Measurements from ENCODE around the gene RPL18A. TPM values are rescaled to one million over a fixed set of nuclear protein-coding genes. Genes with fewer than 3 reads are reported as not detected.
A peak's percentile ranks its signal among the peaks of the same experiment; 100 is the strongest.

The RPL18A gene
- total RNA-seq, 1 donor from 2014 or later, result 720 TPM

- DNase-seq, result no peak
- ATAC-seq, result no peak
- intact Hi-C loops (cut with micrococcal nuclease), result no loop called here
Measured at GRCh38 chr19:17840019-17840418, 19.7 kb upstream of the RPL18A start.

- ATAC-seq (peak; percentile 17), DNase-seq (no peak)
- intact Hi-C loops (cut with micrococcal nuclease), result no loop called here
Measured at GRCh38 chr19:17841371-17841809, 18.3 kb upstream of the RPL18A start.

DNA sequence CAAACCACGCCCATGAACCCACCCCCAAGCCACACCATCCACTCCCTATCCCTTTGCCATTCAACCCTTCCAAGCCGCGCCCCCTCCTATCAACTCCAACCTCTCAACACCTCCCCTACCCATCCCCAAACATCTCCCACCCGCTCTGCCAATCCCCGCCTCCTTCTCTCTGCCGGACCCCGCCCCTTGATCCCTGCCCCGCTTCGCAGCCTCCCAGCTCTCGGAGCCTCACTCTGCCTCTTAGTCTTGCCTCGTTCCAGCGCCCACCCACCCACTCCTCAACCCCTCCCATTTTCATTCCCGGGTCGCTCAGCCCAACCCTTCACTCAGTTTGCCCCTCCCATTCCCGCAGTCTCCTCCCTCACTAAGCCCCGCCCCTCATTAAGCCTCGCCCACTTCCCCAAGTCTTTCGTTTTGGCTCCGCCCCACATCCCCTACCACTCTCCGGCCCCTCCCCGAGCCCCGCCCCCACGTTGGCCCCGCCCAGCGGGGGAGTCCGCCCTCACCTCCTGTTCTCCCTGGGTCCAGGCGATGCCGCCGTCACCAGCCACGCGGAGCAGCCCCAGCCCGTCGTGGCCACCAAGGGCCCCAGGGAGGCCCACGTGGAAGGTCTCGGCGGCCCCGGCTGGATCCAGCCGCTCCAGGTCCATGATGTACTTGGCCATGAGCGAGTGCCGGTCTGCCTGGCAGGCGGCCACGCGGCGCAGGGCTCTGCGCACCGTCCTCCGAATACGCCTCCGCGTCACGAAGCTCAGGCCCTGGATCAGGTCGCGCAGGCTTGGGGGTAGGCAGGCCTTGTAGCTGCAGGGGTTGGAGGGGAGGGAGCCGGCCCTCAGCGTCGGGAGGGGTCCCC lies 17.7 kb upstream of the RPL18A start:
- DNase-seq, result peak; percentile 76
- peak; percentile 86 for ATAC-seq
- intact Hi-C loops (cut with micrococcal nuclease), result no loop called here

- ATAC-seq (no peak), DNase-seq (no peak)
- intact Hi-C loops (cut with micrococcal nuclease), result no loop called here
Measured at GRCh38 chr19:17842663-17843291, 16.9 kb upstream of the RPL18A start.

- no peak for DNase-seq
- intact Hi-C loops (cut with micrococcal nuclease), result no loop called here
- ATAC-seq, result no peak
Measured at GRCh38 chr19:17843292-17843827, 16.4 kb upstream of the RPL18A start.

GRCh38 chr19:17843908-17844490 lies 15.7 kb upstream of the RPL18A start:
- DNase-seq (no peak), ATAC-seq (no peak)
- intact Hi-C loops (cut with micrococcal nuclease), result no loop called here

DNA sequence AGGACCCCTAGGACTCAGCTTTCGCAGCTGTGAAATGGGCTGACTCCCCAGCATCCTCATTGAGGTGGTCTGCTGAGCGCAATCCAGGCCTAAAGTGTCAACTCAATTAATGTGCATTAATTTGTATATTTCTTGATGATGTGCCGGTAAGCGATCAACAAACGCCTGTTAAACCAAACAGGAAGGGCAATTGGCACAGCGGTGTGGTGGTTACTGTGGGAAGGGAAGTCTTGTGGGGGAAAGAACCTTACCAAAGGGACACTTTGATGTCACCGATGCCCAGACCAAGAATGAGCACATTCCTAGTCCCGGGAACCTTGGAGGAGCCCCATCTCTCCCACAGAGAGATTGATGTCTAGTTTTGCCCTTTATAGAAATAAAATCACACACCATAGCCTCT lies 13.6 kb upstream of the RPL18A start:
- no peak for ATAC-seq
- no peak for DNase-seq
- intact Hi-C loops (cut with micrococcal nuclease), result no loop called here

GRCh38 chr19:17847538-17848366 lies 12.0 kb upstream of the RPL18A start, which contains the start of gene JAK3:
JAK3 (minus strand) TSS chr19:17847982; CDS start chr19:17844417, 3,565 bp downstream.
- peak; percentile 74 for DNase-seq
- peak; percentile 75 for ATAC-seq
- intact Hi-C loops (cut with micrococcal nuclease), result no loop called here

DNA sequence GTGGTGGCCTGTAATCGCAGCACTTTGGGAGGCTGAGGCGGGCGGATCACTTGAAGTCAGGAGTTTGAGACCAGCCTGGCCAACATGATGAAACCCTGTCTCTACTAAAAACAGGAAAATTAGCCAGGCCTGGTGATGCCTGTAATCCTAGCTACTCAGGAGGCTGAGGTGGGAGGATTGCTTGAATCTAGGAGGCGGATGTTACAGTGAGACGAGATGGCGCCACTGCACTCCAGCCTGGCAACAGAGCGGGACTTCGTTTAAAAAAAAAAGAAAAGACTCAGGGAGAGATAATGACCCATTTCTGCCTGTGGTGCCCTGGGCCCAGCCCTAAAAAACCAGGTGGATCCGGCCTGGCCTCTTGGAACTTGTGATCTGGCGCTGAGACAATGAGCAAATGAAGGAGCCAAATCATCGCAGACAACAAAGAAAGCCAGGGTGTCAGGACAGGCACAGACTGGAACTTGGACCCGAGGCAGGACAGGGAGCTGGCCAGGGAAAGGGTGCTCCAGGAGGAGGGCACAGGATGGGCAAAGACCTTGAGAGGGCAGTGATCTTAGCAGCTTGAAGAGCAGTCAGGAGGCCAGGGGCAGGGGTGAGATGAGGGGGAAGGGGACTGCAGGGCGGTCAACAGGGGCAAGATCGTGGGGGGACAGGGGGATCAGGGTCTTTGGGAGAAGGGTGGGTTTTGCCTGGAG lies 11.0 kb upstream of the RPL18A start:
- DNase-seq, result no peak
- no peak for ATAC-seq
- intact Hi-C loops (cut with micrococcal nuclease), result no loop called here

DNA sequence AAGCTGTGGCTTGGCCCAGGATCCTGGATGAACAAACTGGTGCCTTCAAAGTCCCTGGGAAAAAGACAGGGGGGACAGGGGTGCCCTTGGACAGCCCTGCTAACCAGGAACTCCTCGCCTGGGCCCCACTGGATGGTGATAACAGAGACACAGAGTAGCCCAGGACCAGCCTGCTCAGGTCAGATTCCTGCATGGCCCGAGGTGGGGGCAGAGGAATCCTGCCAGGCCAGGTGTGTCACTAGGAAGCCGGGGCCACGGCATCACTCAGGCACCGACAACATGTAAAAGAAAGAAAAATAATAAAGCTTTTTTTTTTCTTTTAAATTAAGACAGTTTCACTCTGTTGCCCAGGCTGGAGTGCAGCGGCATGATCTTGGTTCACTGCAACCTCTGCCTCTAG lies 5.6 kb upstream of the RPL18A start:
- intact Hi-C loops (cut with micrococcal nuclease), result no loop called here

GRCh38 chr19:17855280-17856152 lies 4.2 kb upstream of the RPL18A start:
- ATAC-seq, result peak; percentile 40
- intact Hi-C loops (cut with micrococcal nuclease), result no loop called here
- peak; percentile 90 for DNase-seq

More for the DNA sequence above, 5.6 kb upstream of the RPL18A start:
- ATAC-seq (no peak), DNase-seq (no peak)

DNA sequence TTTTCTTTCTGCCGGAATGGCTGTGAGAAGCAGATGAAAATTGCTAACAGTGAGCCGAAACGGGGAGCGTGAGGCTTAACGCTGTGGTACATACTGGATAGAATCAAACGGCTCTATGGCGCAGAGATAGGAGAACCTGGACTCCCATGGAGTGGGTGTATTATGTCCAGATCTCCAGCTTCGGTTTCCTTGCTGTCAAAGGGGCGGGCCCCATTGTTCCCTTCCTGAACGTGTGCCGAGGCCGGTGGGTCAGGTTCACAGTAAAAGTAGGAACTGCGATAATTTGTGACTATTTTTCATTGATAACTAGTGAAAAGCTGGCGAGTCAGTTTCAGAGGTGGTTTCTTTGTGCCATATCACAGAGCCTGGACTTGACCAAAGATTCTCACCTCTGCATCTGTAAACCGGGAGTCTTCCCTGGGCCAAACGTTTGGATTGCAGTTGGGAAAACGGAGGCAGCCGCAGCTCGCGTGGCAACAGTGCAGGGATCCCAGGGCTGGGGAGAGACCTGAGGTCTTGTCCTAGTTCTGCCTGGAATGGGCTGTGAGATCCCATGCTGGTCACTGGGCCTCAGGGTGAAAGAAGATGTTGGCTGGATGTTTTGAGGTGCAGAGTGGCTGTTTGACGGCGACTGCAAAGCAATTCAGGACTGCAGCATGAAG lies 752 bp downstream of the RPL18A start:
- no peak for DNase-seq
- no peak for ATAC-seq
- intact Hi-C loops (cut with micrococcal nuclease), result no loop called here

- intact Hi-C loops (cut with micrococcal nuclease), result no loop called here
- ATAC-seq (no peak), DNase-seq (no peak)
Measured at GRCh38 chr19:17860993-17861360, 1.3 kb downstream of the RPL18A start.

DNA sequence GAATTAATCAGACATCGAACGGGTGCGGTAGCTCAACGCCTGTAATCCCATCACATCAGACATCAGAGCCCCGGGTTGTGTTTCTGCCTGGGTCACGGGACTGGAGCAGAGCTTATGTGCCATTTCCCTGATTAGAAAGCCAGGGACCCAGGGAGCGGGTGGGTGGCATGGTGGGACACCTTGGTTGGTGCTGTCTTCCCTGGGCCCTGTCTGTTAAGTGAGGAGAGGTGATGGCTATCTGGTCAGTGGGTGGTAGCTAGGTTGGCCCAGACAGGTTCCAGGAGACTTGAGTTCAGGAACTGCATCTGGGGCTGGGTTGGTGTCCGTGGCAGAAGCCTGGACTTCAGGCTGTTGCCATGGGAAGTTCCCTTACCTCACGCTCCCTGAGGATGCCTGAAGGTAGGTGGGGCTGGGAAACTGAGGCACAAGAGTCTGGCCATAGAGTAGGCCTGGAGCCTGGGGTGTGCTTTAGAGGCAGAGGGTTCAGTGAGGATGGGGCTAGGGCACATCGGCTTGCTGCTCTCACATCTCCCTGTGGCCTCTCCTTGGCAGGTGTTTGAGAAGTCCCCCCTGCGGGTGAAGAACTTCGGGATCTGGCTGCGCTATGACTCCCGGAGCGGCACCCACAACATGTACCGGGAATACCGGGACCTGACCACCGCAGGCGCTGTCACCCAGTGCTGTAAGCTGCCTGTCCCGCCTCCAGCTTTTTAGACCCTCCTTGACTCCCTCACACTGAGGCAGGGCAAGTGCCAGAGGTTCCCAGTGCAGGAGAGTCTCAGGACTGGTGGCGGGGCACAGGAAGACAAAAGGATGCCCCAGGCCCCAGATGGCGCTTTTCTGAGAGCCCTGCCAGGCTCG lies 2.1 kb downstream of the RPL18A start:
- intact Hi-C loops (cut with micrococcal nuclease), result no loop called here
- DNase-seq (no peak), ATAC-seq (no peak)

DNA sequence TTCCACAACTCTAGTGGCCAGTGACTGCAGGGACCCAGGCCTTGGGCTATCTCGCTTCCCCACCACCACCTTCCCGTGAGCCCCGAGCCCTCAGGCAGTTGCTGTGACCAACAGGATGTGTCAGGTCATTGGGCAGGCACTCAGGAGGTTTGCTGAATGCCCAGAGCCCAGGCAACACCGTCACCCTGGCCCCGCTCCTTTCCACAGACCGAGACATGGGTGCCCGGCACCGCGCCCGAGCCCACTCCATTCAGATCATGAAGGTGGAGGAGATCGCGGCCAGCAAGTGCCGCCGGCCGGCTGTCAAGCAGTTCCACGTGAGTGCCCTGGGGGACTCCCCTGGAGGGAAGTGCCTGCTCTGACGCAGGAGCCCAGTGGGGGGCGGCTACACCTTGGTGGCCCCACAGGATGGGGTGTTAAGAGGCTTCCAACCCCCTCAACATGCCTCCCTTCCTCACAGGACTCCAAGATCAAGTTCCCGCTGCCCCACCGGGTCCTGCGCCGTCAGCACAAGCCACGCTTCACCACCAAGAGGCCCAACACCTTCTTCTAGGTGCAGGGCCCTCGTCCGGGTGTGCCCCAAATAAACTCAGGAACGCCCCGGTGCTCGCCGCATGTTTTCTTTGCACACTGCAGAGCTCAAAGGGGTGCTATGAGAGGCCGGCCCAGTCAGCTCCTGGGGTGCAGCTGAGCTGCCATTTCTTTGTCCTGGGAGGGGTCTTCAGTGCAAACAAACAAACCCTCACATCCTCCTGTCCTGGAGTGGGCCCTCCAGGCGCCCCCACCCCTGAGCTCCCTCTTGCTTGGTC lies 3.2 kb downstream of the RPL18A start:
- DNase-seq (no peak), ATAC-seq (no peak)
- intact Hi-C loops (cut with micrococcal nuclease), result no loop called here

All from left ventricle myocardium superior (tissue), 1 donor.